Muscle layer of duodenum (tissue), 2 donors: ENCODE results near the gene CLP1.

Source experiments
- H3K27ac ChIP-seq: one replicate; pipeline ENCODE4 v1.7.0; 2013; ENCODE audit warnings: mild to moderate bottlenecking, low read length
- H3K27me3 ChIP-seq: one replicate; pipeline ENCODE4 v1.7.0; 2013; ENCODE audit warnings: low read depth, mild to moderate bottlenecking, control low read depth, low read length
- H3K36me3 ChIP-seq, 2 donors: one replicate each; pipeline ENCODE4 v1.7.0; 2013; ENCODE audit warnings: low read length in 2 of 2, control low read depth in 1 of 2, mild to moderate bottlenecking in 1 of 2; ENCODE audit not compliant: insufficient read depth in 2 of 2, control insufficient read depth in 1 of 2
- H3K4me1 ChIP-seq, 2 donors: one replicate each; pipeline ENCODE4 v1.7.0; 2013; ENCODE audit warnings: low read length in 2 of 2, mild to moderate bottlenecking in 2 of 2, control low read depth in 1 of 2, moderate library complexity in 1 of 2; ENCODE audit not compliant: insufficient read depth in 2 of 2, control insufficient read depth in 1 of 2
- H3K4me3 ChIP-seq, 2 donors: one replicate each; pipeline ENCODE4 v1.7.0; 2013; ENCODE audit warnings: low read length in 2 of 2, low read depth in 1 of 2, mild to moderate bottlenecking in 1 of 2
- H3K9me3 ChIP-seq, 2 donors: one replicate each; pipeline ENCODE4 v1.7.0; 2013; ENCODE audit warnings: low read length in 2 of 2, control low read depth in 1 of 2, mild to moderate bottlenecking in 1 of 2; ENCODE audit not compliant: control insufficient read depth in 1 of 2
- donor health status: healthy.

Gene CLP1

DNA sequence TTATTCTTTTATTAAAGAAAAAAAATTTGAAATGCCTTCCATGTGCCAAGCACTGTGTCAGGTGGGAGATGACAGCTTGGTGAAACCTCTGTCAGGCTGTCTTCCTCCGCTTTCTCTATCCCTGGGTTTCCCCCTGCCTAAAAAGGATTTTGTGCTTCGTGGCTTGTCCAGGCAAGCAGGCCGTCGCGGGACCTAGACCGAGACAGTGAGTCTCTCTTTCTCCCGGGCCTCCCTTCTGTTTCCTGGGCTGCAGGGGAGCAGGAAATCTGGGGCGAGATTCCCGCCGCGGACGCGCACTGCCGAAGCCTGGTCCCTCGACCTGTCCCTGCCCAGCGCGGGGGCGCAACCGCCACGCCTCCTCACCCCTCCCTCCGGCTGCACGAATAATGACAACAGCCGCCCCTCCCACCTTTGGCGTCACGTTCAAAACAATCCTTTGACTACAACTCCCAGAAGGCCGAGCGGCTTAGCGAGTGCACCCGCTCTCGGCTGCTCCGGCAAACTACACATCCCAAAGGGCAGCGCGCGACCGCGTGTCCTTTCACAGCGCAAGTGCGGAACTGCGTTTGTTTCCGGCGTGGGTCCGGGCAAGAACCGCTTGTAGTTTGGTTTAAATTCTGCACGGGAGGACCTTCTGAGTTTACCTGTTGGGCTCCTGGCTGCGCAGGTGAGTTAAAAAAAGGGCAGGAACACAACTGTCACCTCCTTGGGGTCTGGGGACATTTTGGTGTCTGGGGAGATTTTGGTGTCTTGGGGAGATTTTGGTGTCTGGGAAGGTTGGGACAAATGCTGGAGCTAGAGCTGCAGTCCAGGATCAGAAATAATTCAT, at the start of gene CLP1:
TSS of gene CLP1 (plus strand) at position 569 of the 829 bp plus-strand sequence. CDS start 1,715 bp downstream, outside the sequence.
- peak within 1 kb of the TSS; percentile 84 for H3K27ac ChIP-seq
- H3K4me1 ChIP-seq: peaks cover 7 to 13% of the 10 kb centered on the region in 2 donors

GRCh38 chr11:57610170-57610569, 47.4 kb upstream of the CLP1 start:
- no peaks in the 10 kb centered on the region for H3K9me3 ChIP-seq
- H3K27ac ChIP-seq: no peak overlapping the region
- no peak overlapping the region for H3K4me3 ChIP-seq
- no peaks in the 10 kb centered on the region for H3K4me1 ChIP-seq
- peaks cover 43 to 55% of the 10 kb centered on the region in 2 donors for H3K36me3 ChIP-seq
- H3K27me3 ChIP-seq: no peaks in the 10 kb centered on the region

More for the DNA sequence above, at the start of gene CLP1:
- Histone ChIP-seq H3K9me3 (no peaks in the 10 kb centered on the region), H3K27me3 (no peaks in the 10 kb centered on the region), H3K4me3 (peak within 1 kb of the TSS; percentile 94 to 95), H3K36me3 (peaks cover 26 to 32% of the 10 kb centered on the region in 2 donors)

- peaks cover 22 to 32% of the 10 kb centered on the region in 2 donors for H3K36me3 ChIP-seq
- H3K9me3 ChIP-seq: no peaks in the 10 kb centered on the region
- no peaks in the 10 kb centered on the region for H3K27me3 ChIP-seq
- H3K4me1 ChIP-seq: no peaks in the 10 kb centered on the region
- no peak overlapping the region for H3K4me3 ChIP-seq
- no peak overlapping the region for H3K27ac ChIP-seq
Observed at GRCh38 chr11:57614234-57614772, 43.3 kb upstream of the CLP1 start.

GRCh38 chr11:57615308-57615707, 42.3 kb upstream of the CLP1 start:
- Histone ChIP-seq H3K9me3 (no peaks in the 10 kb centered on the region), H3K36me3 (peaks cover 20 to 32% of the 10 kb centered on the region in 2 donors), H3K27me3 (no peaks in the 10 kb centered on the region), H3K27ac (no peak overlapping the region), H3K4me3 (no peak overlapping the region), H3K4me1 (no peaks in the 10 kb centered on the region)

GRCh38 chr11:57616595-57616994, 41.0 kb upstream of the CLP1 start:
- no peak overlapping the region for H3K27ac ChIP-seq
- no peaks in the 10 kb centered on the region for H3K9me3 ChIP-seq
- H3K36me3 ChIP-seq: peaks cover 17 to 28% of the 10 kb centered on the region in 2 donors
- no peaks in the 10 kb centered on the region for H3K4me1 ChIP-seq
- no peak overlapping the region for H3K4me3 ChIP-seq
- no peaks in the 10 kb centered on the region for H3K27me3 ChIP-seq

GRCh38 chr11:57618438-57618837, 39.1 kb upstream of the CLP1 start:
- H3K36me3 ChIP-seq: peaks cover 12% of the 10 kb centered on the region in 2 donors
- no peaks in the 10 kb centered on the region for H3K4me1 ChIP-seq
- no peaks in the 10 kb centered on the region for H3K27me3 ChIP-seq
- no peak overlapping the region for H3K4me3 ChIP-seq
- no peak overlapping the region for H3K27ac ChIP-seq
- no peaks in the 10 kb centered on the region for H3K9me3 ChIP-seq

- no peaks in the 10 kb centered on the region for H3K4me1 ChIP-seq
- no peaks in the 10 kb centered on the region for H3K27me3 ChIP-seq
- H3K9me3 ChIP-seq: no peaks in the 10 kb centered on the region
- H3K27ac ChIP-seq: no peak overlapping the region
- no peak overlapping the region for H3K4me3 ChIP-seq
- H3K36me3 ChIP-seq: peaks cover 3 to 4% of the 10 kb centered on the region in 2 donors
Observed at GRCh38 chr11:57619331-57619730, 38.2 kb upstream of the CLP1 start.

- Histone ChIP-seq H3K4me3 (no peak overlapping the region), H3K4me1 (no peaks in the 10 kb centered on the region), H3K27ac (no peak overlapping the region), H3K27me3 (no peaks in the 10 kb centered on the region), H3K9me3 (no peaks in the 10 kb centered on the region), H3K36me3 (no peaks in the 10 kb centered on the region)
Observed at GRCh38 chr11:57620467-57620866, 37.1 kb upstream of the CLP1 start.

DNA sequence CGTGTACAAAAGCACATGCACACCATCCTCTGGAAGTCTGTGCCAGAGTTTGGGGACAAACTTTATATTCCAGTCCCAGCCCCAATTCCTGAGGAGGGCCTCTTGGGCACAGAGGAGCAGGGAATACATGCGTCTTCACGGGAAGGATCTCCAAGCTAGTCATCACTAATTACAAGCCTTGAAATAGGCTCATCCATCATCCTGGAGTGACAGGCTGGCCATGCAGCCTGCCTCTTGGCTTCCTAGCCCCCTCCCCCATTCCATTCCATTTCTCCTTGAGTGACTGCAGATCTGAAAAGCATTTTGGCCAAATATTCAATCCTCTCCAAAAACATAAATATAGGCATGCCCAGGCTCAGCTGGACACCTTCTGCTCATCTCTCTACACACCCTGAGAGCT, 35.3 kb upstream of the CLP1 start:
- Histone ChIP-seq H3K9me3 (no peaks in the 10 kb centered on the region), H3K27ac (no peak overlapping the region), H3K36me3 (no peaks in the 10 kb centered on the region), H3K27me3 (no peaks in the 10 kb centered on the region), H3K4me1 (no peaks in the 10 kb centered on the region), H3K4me3 (no peak overlapping the region)

DNA sequence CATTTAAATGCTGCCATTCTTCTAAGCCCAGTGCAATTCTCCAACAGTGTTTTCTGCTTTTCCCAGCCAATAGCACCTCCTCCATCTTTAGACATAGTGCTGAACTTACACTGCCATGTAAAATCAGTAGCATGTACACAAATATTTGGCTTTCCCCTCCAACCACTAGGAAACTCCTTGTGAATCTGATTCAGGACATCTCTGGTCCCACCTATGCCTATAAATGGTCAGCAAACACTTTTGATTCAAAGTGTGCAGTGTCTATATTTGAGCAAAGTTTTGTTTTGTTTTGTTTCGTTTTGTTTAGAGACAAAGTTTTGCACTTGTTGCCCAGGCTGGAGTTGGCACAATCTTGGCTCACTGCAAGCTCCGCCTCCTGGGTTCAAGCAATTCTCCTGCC, 32.7 kb upstream of the CLP1 start:
- no peak overlapping the region for H3K27ac ChIP-seq
- H3K4me1 ChIP-seq: no peaks in the 10 kb centered on the region
- H3K27me3 ChIP-seq: no peaks in the 10 kb centered on the region
- no peaks in the 10 kb centered on the region for H3K36me3 ChIP-seq
- no peaks in the 10 kb centered on the region for H3K9me3 ChIP-seq
- H3K4me3 ChIP-seq: no peak overlapping the region

DNA sequence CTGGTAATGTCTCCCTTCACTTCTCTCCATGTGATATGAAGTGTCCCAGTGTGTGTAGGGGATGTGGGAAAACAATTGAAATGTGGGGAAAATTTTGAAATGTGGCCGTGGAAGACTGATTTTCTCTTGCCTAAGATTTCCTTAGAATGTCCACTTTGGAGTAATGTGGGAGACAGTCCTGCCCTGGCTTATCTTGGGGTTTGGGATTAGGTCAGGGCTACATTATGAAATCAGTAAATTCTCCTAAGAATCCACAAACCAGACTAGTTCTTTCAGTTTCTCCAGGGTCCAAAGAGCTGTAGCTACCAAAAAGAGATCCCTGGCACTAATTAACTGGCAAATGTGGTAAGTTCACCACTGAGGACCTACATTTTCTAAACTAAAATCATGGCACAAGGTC, 30.7 kb upstream of the CLP1 start:
- Histone ChIP-seq H3K9me3 (no peaks in the 10 kb centered on the region), H3K27ac (no peak overlapping the region), H3K36me3 (no peaks in the 10 kb centered on the region), H3K4me1 (no peaks in the 10 kb centered on the region), H3K4me3 (no peak overlapping the region), H3K27me3 (no peaks in the 10 kb centered on the region)
